GM18520 (cell line): ENCODE measurements around the gene RIPOR2.
A peak's percentile ranks its signal among the peaks of the same experiment; 100 is the strongest.
"Not testable (repeated sequence)": the region's sequence is repeated elsewhere in the genome, so short reads cannot be mapped to it uniquely, and the experiment has no call there.

Source experiments
- ATAC-seq: cut with Tn5 transposase; IDR thresholded peaks from one replicate; pipeline ENCODE4 v1.9.1; 2021; ENCODE audit not compliant: unreplicated experiment

RIPOR2 gene

DNA sequence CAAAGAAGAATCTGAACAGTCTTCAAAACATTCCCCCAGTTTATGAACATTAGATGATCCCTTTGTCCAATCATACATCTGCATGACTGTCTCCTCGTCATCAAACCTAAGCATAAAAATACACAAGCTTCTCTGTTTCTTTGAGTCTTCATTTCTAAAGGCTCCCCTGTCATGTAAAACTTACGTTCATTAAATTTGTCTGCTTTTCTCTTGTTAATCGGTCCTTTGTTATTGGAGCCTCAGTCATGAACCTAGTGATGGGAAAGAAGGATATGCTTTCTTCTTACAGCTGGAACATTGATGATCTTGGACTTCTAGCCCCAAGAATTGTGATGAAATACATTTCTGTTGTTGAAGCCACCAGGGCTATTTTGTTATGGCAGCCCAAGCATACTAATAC is 18.0 kb upstream of the RIPOR2 start:
- ATAC-seq: no peak

DNA sequence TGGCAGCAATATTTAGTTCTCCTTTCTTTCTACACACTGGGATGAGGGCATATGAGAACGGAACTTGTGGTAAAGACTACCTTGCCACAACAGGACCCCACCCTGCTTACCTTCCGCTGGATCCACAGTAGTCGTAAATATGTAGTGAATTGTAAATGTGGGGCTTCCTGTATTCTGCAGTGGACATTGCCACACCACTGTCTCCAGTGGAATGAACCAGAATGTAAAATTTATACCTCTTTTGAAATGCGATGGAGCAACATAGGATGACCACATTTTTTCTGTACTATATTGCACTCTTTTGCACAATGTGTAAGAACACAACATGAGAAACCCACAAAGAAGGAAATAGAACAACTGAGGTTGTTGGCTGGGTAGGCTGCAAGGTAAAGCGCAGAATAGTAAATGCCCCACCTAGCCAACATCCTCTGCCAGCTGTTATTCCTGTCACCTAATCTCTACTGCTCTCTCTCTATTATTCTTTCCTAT is 16.1 kb upstream of the RIPOR2 start:
- ATAC-seq: no peak

GRCh38 chr6:24950218-24950941 is 14.6 kb upstream of the RIPOR2 start:
- no peak for ATAC-seq

DNA sequence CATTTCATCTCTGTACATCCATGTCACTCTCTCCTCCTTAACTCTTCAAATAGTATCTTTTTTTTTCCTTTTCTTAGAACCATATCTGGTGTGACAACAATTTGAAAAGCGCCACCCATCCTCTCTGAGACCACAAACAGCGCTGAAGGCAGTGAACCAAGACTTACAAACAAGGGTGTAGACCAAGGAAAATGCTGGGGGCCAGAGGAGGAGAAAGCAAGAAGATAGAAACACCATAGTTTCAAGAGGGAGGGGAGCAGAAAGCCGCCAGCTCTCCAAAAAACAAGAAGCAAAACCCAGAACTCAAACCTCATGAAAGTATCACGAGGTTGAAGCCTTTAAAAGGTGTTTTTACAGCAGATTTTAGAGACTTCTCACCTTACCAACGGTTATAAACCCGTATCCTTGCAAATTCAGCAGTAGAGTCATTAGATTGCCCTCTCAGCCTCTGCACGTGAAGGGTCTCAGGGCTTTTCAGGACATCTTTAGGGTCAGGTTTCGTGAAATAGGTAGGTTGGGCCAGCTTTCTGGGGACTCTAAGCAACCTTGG is 13.3 kb upstream of the RIPOR2 start:
- peak; percentile 84 for ATAC-seq

- ATAC-seq: not testable (repeated sequence)
Observed at GRCh38 chr6:24948261-24948660, 12.5 kb upstream of the RIPOR2 start.

GRCh38 chr6:24947636-24948035 is 11.9 kb upstream of the RIPOR2 start:
- no peak for ATAC-seq

- no peak for ATAC-seq
Observed at GRCh38 chr6:24945054-24945453, 9.3 kb upstream of the RIPOR2 start.

- ATAC-seq: no peak
Observed at GRCh38 chr6:24943774-24944173, 8.0 kb upstream of the RIPOR2 start.

DNA sequence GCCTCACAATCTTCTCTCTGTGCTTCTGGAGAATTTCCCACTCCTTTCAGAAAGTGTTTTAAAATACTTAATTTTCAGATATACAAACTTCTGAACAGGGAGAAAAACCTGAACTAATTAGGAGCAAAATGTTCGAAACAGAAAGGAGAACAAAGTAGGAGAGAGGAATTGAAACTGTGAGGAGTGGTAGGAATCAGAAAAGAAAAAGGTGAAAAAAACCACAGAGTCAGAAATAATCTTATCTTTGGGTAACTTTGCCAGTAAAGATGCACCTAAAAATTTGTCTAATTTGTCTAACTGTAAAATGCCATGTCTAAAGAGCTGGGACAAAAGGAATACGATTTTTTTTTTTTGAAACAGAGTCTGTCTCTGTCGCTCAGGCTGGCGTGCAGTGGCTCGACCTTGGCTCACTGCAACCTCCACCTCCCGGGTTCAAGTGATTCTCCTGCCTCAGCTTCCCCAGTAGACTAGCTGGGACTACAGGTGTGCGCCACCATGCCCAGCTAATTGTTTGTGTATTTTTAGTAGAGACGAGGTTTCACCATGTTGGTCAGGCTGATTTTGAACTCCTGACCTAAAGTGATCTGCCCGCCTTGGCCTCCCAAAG is 4.7 kb upstream of the RIPOR2 start:
- no peak for ATAC-seq

- peak; percentile 68 for ATAC-seq
Observed at GRCh38 chr6:24936641-24937317, 1.0 kb upstream of the RIPOR2 start.

DNA sequence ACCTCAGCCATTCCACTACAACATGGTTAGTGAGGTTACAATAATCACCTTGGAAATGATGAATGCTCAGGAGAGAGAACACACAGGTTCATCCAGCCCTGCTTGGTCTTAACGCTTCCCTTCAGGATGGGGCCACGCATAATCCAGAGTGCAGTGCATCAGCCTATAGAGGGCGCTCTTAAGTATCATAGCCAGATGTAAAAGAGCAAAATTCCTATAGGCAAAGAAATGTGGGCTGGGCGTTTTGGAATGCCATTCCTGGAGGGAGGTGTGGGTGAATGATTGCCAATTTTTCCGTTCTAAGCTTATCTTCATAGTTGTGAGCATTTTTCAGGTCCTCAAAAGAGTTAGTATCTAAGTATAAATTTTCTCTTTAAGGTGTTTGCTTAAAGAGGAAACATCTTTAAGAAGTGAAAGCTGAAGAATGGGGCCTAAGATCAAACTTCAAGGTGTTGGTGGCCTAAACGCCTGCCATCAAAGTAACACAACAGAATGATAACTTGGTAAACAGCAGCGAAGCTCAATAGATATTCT is 1.8 kb downstream of the RIPOR2 start:
- no peak for ATAC-seq

DNA sequence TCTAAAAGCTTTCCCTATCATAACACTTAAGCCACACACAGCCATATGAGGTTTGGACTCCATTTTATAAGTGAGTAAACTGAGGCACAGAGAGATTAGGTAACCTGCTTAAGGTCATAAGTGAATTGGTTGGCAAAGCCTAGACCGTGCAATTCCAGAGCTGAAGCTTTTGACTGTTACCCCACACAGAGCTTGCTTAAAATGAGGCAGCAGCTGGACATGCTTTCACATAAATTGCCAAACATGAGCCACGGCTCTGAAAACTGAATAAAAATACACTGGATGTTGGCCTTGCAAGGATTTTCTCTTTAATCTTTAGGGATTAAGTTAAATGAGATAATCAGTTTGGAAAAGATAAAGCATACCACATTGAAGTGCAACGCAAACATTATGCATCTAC is 2.5 kb downstream of the RIPOR2 start:
- no peak for ATAC-seq

DNA sequence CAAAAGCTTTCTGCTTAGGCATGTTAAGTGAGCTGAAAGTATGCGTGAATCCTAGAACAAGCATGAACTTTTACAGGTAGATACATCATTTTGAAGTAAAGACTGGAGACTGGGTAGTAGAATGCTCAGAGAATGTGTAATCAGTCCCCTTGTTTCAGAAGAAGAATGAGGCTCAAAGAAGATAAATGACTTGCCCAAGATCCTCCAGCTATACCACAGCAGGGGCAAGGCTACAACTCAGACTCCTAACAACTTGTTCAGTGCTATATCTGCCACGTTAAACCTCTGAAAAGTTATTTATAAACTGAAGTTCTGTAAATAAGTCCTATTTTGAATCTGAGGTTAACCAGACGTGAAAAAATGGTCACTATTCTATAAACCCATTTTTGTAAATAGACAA is 2.9 kb downstream of the RIPOR2 start:
- no peak for ATAC-seq

GRCh38 chr6:24931718-24932691 is 3.8 kb downstream of the RIPOR2 start:
- no peak for ATAC-seq

GRCh38 chr6:24931296-24931695 is 4.5 kb downstream of the RIPOR2 start:
- no peak for ATAC-seq

DNA sequence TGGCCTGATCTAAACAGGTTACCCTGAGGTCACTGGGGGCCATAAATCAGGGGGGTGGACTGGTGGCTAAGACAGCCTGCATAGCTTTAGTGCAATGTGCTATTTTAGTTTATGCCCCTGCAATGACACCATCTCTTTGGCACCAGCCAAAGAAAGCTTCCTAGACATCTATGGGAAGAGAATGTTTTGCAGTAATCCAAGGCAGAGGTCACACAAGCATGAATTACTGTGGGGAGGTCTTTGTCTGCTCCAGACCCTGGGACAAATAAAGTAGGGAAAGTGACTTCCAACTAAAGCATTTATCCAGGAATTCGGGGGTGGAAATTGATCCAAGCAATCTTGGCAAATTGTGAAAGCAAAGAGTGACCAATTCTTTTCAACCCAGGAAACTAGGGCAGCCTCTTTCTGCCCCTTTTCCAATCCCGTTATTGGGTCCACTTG is 5.3 kb downstream of the RIPOR2 start:
- ATAC-seq: no peak

- ATAC-seq: peak; percentile 28
Observed at GRCh38 chr6:24929242-24929641, 6.5 kb downstream of the RIPOR2 start.

- ATAC-seq: no peak
Observed at GRCh38 chr6:24927985-24928745, 7.6 kb downstream of the RIPOR2 start.

DNA sequence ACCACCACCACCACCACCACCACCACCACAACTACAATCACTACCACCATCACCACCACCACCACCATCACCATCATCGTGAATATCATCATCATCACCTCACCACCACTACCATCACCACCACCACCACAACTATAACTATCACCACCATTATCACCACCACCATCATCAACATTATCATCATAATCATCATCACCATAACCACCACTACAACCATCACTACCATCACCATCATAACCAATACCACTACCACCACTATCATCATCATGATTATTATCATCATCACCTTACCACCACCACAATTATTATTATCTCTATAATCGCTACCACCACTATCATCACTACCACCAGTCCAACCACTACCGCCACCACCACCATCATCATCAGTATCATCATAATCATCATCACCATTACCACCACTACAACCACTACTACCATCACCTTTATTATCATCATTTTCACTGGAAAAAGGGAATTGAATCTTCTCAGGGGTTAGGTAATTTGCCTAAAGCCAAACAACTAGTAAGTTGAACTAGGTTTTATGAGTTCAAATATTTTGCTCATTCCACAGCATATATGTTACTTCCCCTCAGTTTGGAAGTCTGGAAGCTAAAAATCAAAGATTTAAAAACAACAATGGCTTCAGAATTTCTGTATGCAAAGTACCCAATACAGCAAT is 8.3 kb downstream of the RIPOR2 start:
- ATAC-seq: no peak
